Fibroblast of skin of right quadriceps (primary cell): ENCODE results near the gene BRINP2.

Experiments
- DNase-seq: peaks from one replicate; pipeline ENCODE4 v3.0.0-alpha.2; 2013

BRINP2 gene

GRCh38 chr1:177219554-177220458 lies 49.0 kb downstream of the BRINP2 start:
- DNase-seq, result peak; percentile 20

- DNase-seq, result no peak
Observed at GRCh38 chr1:177223359-177223758, 52.6 kb downstream of the BRINP2 start.

GRCh38 chr1:177227978-177228692 lies 57.4 kb downstream of the BRINP2 start:
- DNase-seq, result no peak

- DNase-seq, result peak; percentile 74
Observed at GRCh38 chr1:177228693-177229065, 57.9 kb downstream of the BRINP2 start.

- no peak for DNase-seq
Observed at GRCh38 chr1:177229781-177230180, 59.0 kb downstream of the BRINP2 start.

GRCh38 chr1:177230228-177231016 lies 59.7 kb downstream of the BRINP2 start:
- no peak for DNase-seq

GRCh38 chr1:177235350-177235749 lies 64.6 kb downstream of the BRINP2 start:
- no peak for DNase-seq

GRCh38 chr1:177236962-177237361 lies 66.2 kb downstream of the BRINP2 start:
- no peak for DNase-seq

- no peak for DNase-seq
Observed at GRCh38 chr1:177238967-177239366, 68.2 kb downstream of the BRINP2 start.

GRCh38 chr1:177239792-177240191 lies 69.0 kb downstream of the BRINP2 start:
- no peak for DNase-seq

GRCh38 chr1:177243773-177244172 lies 73.0 kb downstream of the BRINP2 start:
- no peak for DNase-seq

GRCh38 chr1:177246710-177247580 lies 76.2 kb downstream of the BRINP2 start:
- peak; percentile 32 for DNase-seq

GRCh38 chr1:177247623-177248176 lies 76.9 kb downstream of the BRINP2 start:
- DNase-seq, result no peak

- DNase-seq, result no peak
Observed at GRCh38 chr1:177248258-177248657, 77.5 kb downstream of the BRINP2 start.

- no peak for DNase-seq
Observed at GRCh38 chr1:177249231-177249630, 78.5 kb downstream of the BRINP2 start.

- DNase-seq, result no peak
Observed at GRCh38 chr1:177252877-177253276, 82.1 kb downstream of the BRINP2 start.

- peak; percentile 48 for DNase-seq
Observed at GRCh38 chr1:177255411-177255810, 84.7 kb downstream of the BRINP2 start.

- DNase-seq, result peak; percentile 96
Observed at GRCh38 chr1:177256153-177257075, 85.7 kb downstream of the BRINP2 start.

GRCh38 chr1:177257128-177257527 lies 86.4 kb downstream of the BRINP2 start:
- no peak for DNase-seq

GRCh38 chr1:177257576-177257975 lies 86.8 kb downstream of the BRINP2 start:
- DNase-seq, result no peak

- no peak for DNase-seq
Observed at GRCh38 chr1:177270863-177271262, 100.1 kb downstream of the BRINP2 start.
